Stomach (tissue), 4 donors: ENCODE measurements around the gene TP73.

Experiments
- POLR2A ChIP-seq, 4 donors: fragments of 450-650 bp; IDR thresholded peaks; one replicate each; pipeline ENCODE4 v1.6.1; 2016; ENCODE audit warnings: antibody characterized with exemption in 4 of 4, control low read depth in 2 of 4, mild to moderate bottlenecking in 1 of 4, moderate library complexity in 1 of 4
- TF ChIP-seq, protein P1 (sequence below), 7 experiments: fragments of 450-650 bp in 4 of 7; fragments of 200-600 bp in 3 of 7; sonication (generic) in 3 of 7; IDR thresholded peaks; one replicate each; pipeline ENCODE4 v1.5.1; 2016 to 2019; ENCODE audit warnings: antibody characterized with exemption in 7 of 7, control low read depth in 2 of 7, mild to moderate bottlenecking in 1 of 7

DNA sequence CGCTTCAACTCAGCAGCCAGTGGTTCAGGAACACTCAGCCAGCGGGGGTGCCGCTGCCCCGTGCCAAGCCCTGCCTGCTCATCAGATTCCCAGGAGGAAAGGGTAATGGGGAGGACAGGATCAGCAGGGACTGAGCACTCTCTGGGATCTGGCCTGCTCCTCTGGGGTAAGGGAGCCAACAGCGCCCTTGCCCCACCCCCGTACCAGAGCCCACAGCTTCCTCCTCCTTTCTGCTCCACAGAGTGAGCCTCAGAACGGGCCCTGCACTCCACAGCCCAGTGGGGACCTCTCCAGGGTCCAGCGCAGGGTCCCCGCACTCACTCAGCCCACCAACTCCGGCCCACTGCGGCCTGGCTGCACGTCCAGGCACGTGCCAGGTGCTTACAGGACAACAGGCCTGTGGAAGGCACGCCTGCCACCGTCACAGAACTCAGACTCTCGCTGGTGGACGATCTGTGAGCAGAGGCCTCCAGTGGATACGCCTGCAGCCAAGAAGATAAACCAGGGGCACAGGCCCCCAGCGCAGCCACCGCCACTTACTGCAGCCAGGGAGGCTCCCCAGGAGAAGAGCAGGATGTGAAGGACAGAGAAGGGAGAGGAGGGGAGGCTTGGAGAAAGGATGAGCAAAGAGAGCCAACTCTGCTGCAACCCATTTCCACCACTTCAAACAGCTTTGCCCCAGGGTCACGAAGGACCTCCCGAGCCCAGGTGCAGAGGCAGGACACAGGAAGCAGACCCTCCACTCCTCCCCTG lies 43.1 kb upstream of the TP73 start:
- no peak for TF ChIP-seq POLR2A (IDR thresholded peaks at IDR 0.05)
- TF ChIP-seq, protein P1, sequence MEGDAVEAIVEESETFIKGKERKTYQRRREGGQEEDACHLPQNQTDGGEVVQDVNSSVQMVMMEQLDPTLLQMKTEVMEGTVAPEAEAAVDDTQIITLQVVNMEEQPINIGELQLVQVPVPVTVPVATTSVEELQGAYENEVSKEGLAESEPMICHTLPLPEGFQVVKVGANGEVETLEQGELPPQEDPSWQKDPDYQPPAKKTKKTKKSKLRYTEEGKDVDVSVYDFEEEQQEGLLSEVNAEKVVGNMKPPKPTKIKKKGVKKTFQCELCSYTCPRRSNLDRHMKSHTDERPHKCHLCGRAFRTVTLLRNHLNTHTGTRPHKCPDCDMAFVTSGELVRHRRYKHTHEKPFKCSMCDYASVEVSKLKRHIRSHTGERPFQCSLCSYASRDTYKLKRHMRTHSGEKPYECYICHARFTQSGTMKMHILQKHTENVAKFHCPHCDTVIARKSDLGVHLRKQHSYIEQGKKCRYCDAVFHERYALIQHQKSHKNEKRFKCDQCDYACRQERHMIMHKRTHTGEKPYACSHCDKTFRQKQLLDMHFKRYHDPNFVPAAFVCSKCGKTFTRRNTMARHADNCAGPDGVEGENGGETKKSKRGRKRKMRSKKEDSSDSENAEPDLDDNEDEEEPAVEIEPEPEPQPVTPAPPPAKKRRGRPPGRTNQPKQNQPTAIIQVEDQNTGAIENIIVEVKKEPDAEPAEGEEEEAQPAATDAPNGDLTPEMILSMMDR (IDR thresholded peaks at IDR 0.05): no peak
